ENCODE results near the gene TOPORS.

Gene TOPORS

GRCh38 chr9:32501868-32502267, 50.5 kb downstream of the TOPORS start:
- no peak for DNase-seq (ENCODE audit: low spot score)
- no peak for TF ChIP-seq CTCF (IDR thresholded peaks at IDR 0.05; ENCODE audit: extremely low read depth, missing control alignments)

GRCh38 chr9:32500768-32501167, 51.6 kb downstream of the TOPORS start:
- no peak for DNase-seq (ENCODE audit: low spot score)
- no peak for TF ChIP-seq CTCF (IDR thresholded peaks at IDR 0.05; ENCODE audit: extremely low read depth, missing control alignments)

GRCh38 chr9:32497921-32498320, 54.5 kb downstream of the TOPORS start:
- TF ChIP-seq CTCF (IDR thresholded peaks at IDR 0.05; ENCODE audit: extremely low read depth, missing control alignments), result no peak
- DNase-seq (ENCODE audit: low spot score), result no peak

GRCh38 chr9:32490601-32491000, 61.8 kb downstream of the TOPORS start:
- no peak for DNase-seq (ENCODE audit: low spot score)

More at GRCh38 chr9:32490601-32491000, 61.8 kb downstream of the TOPORS start:
- no peak for TF ChIP-seq CTCF (IDR thresholded peaks at IDR 0.05; ENCODE audit: extremely low read depth, missing control alignments)

Data from GM20000 (cell line).